SHP77 (cell line): ENCODE data around the gene CLGN.
A peak's percentile ranks its signal among the peaks of the same experiment; 100 is the strongest.
"Not testable (repeated sequence)": the region's sequence is repeated elsewhere in the genome, so short reads cannot be mapped to it uniquely, and the experiment has no call there.

Experiments
- DNase-seq, 2 experiments: peaks; one replicate each; lab custom pipeline; 2025; lab: John Stamatoyannopoulos, UW

The CLGN gene, protein sequence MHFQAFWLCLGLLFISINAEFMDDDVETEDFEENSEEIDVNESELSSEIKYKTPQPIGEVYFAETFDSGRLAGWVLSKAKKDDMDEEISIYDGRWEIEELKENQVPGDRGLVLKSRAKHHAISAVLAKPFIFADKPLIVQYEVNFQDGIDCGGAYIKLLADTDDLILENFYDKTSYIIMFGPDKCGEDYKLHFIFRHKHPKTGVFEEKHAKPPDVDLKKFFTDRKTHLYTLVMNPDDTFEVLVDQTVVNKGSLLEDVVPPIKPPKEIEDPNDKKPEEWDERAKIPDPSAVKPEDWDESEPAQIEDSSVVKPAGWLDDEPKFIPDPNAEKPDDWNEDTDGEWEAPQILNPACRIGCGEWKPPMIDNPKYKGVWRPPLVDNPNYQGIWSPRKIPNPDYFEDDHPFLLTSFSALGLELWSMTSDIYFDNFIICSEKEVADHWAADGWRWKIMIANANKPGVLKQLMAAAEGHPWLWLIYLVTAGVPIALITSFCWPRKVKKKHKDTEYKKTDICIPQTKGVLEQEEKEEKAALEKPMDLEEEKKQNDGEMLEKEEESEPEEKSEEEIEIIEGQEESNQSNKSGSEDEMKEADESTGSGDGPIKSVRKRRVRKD

DNA sequence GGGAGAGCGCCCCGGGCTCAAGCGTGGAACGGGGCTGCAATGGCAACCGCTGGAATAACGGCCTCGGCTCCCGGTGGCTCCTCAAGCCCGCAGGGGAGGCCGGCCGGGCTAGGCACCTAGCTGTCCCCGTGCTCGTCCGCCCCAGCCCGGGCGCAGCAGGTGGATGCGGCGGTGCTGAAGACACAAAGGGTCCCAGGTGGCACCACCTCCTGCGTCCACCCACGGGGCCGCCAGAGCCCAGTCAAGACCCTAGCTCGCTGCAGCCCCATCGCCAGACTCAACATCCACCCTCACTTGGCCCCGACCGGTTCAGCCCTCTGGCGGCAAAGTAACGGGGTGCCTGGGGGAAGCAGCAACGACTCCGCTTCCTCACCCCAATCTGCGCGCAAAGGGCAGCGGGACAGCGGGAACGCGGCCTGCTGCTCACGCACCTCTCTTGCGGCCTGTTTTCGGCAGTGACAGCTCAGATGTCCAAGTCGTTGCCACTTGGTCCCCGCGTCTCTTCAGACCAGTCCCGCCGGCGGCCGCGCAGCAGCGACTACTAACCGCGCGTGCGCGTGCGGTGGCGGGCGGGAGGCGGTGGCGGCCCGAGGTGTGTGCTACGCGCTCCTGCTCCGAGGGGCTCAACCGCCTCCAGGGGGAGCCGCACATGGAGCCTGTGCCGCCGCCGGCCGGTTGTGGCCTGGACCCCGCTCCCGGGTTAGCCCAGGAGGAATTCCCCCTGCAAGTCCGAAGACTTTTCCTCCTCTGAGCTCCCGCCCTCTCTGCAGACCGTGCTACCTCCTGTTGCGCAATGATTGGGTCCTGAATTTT, at the start of gene CLGN:
TSS of gene CLGN (minus strand) at position 543 of the 813 bp plus-strand sequence. CDS start 14,570 bp downstream, outside the sequence.
- DNase-seq: peak; percentile 57 to 69

DNA sequence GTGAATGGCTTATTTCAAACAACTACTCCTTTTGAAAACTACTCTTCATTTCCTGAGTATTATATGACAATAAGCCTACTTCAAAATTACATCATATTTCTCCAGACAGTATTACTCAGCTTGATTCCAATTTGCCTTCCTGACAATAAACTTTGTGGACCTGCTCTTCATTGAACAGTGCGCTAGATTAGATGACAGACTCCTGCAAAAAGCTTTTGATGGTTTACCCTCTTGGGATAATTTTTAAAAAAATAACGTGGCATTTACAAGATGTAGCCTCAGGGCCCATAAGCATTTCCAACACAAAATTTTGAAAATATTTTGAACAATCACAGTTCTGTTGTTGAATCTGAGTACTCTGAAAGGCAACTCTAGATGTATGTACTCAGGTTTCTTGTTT, 44.7 kb upstream of the CLGN start:
- no peak for DNase-seq

DNA sequence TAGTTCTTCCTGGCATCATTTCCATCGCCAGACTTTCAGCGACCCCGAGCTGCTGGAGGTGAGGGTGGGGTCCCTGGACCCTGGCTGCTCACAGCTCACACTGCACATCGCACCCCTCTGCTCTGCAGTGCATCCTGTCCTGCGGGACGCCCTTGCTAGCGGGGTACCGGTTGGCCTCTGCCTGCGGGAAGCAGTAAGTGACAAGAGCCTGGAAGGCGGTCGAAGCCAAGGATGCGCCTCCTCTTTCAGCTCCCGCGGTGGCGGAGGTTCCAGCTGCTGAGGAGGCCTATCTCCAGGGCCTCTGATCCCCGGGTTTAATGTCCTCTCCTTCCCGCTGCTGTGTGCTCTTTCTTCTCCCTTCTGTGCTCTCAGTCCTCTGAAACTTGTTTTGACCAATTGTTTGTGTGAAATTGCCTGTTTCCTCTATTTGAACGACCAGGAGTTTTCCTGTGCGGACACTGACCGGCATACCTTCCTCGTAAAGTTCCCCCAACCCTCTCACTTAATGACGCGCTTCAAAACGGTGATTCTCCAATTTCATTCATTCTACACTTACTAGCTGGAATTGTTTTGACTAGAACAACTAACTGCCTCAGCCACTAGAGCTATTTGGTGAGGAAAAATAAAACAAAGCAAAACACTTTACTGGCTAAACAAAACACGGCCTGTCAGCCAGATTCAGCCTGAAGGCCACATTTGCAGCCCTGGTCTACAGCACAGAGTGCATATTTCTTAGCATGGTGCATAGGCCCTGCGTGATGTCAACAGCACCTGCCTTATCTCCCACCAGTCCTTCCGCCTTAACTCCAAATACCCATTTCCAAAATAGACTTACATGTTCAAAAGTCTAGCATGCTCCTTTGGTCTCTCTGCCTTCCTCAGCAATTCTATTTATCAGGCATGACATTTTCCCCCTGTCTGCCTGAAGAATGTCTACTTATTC, 42.6 kb upstream of the CLGN start:
- no peak for DNase-seq

DNA sequence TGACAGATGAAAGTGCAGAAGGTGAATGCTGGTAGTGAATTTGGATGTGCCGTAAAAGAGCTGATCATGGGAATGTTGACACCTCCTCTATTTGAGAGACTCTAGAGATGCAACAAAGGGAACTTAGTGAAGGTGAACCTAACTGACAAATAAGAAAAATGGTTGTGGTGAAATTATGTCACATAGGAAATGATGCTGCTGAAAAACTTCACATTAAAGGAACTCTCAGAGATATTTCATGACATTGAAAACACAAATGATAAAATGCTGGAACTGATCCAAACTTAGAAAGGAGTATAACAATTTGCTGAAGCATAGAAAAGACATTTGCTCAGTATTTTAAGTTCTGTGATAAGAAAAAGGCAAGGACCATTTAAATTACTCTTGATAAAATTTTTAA, 38.7 kb upstream of the CLGN start:
- DNase-seq: no peak

- DNase-seq: no peak
These were observed 36.2 kb upstream of the CLGN start for GRCh38 chr4:140463614-140464013.

DNA sequence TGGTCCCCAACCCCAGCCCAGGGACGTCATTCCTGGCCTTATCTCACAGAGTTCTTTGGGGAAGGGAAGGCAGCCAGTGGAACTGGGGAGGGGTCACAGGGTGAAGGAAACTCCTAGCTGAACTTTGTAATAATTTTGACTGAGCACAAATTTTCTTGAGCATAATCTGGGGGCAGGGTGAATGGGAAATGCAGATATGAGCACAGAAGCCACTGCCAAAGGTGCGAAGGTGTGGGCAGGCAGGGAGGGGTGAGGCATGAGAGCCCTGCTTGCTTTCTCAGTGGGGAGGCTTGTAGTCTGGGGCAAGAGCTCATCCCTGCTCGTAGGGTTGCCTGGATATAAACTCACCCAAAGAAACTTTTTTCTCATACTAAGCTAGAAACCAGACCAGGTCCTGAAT, 35.7 kb upstream of the CLGN start:
- no peak for DNase-seq

- DNase-seq: no peak
These were observed 22.9 kb upstream of the CLGN start for GRCh38 chr4:140450352-140450751.

GRCh38 chr4:140448830-140449229, 21.4 kb upstream of the CLGN start:
- no peak for DNase-seq

- no peak for DNase-seq
These were observed 20.7 kb upstream of the CLGN start for GRCh38 chr4:140448162-140448561.

DNA sequence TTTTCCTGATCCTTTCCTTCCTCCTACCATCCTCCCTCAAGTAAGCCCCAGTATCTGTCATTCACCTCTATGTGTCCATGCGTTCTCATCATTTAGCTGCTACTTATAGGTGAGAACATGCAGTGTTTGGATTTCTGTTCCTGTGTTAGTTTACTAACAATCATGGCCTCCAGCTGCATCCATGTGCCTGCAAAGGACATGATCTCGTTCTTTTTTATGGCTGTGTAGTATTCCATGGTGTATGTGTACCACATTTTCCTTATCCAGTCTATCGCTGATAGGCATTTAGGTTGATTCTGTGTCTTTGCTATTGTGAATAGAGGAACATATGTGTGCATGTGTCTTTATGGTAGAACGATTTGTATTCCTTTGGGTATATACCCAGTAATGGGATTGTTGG, 16.9 kb upstream of the CLGN start:
- not testable (repeated sequence) for DNase-seq

GRCh38 chr4:140439644-140440142, 12.2 kb upstream of the CLGN start:
- no peak for DNase-seq

DNA sequence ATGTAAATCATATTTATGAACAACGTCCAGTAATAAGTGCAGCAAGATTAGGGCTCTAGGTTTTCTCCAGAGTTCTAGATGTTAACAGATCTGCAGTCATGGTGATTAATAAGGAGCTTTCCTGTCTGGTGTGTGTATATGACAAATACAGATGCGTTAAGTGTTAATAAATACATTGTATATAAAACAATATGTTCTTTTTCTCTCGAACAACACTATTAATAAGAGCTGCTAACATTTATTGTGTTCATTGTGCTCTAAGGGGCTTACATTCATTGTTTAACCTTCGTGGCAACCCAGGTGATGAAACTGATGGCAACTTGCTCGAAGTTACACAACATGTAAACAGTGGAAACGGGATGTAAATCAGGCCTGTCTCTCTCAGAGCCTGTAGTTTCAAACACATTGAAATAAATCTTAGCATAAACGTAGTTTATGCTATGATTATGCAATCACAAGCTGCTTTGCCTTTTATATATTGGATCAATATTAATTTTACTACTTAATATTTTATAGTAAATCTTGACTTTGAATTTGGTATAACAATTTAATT, 547 bp upstream of the CLGN start:
- no peak for DNase-seq

DNA sequence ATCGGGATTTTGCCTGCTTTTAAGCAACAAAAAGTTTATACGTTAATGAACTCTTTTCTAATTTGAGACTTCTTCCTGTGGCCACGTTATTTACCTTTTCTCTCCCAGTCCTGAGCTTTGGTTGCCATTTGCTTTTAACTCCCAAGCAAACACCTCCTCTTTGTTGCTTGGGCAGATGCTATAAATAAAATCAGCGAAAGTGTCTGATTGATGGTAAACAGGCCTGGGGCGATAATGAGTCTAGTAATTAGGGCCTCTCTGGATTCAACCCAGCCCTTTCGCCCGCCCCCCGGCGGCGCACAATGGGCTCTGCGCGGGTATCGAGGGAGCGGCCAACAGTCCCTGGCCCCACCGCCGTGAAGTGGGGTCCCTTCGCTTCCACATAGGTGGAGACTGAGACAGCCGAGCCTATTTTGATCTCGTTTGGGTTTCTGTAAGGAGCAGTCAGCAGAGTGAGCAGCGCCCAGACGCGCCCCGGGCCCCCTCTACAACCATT, 790 bp downstream of the CLGN start:
- DNase-seq: peak in 1 of 2 experiments; percentile 10

- no peak for DNase-seq
These were observed 4.3 kb downstream of the CLGN start for GRCh38 chr4:140423106-140423505.

DNA sequence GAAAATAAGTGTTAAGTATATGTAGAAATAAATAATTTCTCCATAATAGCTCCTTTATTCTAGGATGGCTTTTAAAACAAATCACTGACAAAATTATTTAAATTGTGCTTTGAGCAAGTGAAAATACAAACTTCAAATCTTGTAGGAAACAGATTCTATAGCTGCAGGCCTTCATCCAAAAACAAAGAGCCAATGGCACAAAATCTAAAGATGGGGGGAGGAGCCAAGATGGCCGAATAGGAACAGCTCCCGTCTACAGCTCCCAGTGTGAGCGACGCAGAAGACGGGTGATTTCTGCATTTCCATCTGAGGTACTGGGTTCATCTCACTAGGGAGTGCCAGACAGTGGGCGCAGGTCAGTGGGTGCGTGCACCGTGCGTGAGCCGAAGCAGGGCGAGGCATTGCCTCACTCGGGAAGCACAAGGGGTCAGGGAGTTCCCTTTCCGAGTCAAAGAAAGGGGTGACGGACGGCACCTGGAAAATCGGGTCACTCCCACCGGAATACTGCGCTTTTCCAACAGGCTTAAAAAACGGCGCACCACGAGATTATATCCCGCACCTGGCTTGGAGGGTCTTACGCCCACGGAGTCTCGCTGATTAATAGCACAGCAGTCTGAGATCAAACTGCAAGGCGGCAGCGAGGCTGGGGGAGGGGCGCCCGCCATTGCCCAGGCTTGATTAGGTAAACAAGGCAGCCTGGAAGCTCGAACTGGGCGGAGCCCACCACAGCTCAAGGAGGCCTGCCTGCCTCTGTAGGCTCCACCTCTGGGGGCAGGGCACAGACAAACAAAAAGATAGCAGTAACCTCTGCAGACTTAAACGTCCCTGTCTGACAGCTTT, 14.1 kb downstream of the CLGN start:
- not testable (repeated sequence) for DNase-seq

- no peak for DNase-seq
These were observed 18.5 kb downstream of the CLGN start for GRCh38 chr4:140408974-140409373.

DNA sequence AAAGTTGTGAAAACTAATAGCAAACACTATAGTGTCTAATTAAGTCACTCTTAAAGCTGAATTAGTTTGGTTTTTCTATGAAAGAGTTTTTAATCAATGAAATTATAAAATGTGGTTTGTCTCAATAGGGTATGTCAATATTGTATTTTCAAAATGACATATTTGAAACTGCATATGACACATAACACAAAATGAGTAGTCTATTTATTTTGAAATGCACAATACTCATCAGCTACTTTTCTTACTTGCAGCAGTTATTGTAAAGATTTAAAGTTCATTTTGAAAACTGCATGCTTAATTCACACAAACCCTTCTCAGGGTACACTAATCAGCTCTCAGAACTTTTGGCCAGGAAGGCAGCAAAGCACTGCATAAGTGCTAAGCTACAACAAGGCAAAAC, 21.2 kb downstream of the CLGN start:
- no peak for DNase-seq

GRCh38 chr4:140400111-140400510, 27.3 kb downstream of the CLGN start:
- DNase-seq: no peak

- DNase-seq: no peak
These were observed 31.8 kb downstream of the CLGN start for GRCh38 chr4:140395668-140396067.

DNA sequence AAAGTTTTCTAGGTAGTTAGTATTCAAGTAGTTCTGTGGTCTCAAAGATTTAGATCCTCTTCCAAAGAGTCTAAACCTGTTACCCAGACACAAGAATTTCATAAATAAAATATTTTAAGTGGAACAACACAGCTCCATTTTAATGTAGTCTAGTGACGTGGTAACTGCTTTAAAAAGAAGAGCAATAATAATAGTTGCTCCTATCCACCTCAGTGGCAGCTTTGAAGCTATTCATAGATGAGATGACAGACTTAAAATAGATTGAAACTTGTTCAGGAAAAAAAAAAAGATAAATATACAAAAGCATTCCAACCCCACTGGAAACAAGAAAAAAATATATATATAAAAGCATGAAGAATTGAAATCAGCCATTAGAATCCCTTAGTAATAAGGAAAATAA, 39.4 kb downstream of the CLGN start:
- DNase-seq: no peak
